Stimulated activated CD4-positive, alpha-beta T cell treated with anti-CD3 and anti-CD28 coated beads, Interleukin-4, amount 100 ng/mL, for 24 hours (primary cell): Measurements from ENCODE around the gene ASTN2.
"Not testable (repeated sequence)": the region's sequence is repeated elsewhere in the genome, so short reads cannot be mapped to it uniquely, and the experiment has no call there.

Experiments
- DNase-seq: peaks from one replicate; pipeline ENCODE4 v3.0.0-alpha.2; 2020

The ASTN2 gene

DNA sequence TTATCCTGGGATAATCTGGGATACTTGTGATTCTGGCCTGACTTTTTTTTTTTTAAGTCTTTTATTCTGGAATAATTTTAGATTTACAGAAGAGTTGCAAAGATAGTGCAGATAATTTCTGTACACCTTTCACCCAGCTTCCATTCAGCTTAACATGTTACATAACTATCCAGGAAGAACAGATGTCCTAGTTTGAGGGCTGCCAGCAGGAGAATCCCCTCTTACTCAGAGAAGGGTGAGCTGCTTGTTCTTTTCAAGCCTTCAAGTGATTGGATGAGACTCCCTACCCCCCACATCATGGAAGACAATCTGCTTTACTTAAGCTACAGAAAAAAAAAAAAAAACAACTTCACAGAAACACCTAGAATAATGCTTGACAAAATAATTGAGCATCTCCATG is 473.6 kb downstream of the ASTN2 start:
- no peak for DNase-seq

DNA sequence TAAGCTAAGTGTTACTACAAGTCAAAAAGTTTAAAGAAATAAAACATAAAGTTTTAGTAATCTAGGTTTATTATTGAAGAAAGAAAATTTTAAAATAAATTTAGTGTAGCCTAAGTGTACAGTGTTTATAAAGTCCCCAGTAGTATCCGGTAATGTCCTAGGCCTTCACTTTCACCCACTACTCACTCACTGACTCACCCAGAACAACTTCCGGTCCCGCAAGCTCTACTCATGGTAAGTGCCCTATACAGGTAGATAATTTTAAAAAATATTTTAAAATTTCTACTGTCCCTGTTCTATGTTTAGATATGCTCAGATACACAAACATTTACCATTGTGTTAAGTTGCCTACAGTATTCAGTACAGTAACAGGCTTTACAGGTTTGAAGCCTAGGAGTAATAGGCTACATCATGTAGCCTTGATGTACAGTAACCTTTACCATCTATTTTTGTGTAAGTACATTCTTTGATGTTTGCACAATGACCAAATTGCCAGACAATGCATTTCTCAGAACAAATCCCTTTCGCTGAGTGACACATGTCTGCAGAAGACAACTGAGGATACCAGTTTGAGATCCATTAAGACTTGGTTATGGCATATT is 474.1 kb downstream of the ASTN2 start:
- no peak for DNase-seq

DNA sequence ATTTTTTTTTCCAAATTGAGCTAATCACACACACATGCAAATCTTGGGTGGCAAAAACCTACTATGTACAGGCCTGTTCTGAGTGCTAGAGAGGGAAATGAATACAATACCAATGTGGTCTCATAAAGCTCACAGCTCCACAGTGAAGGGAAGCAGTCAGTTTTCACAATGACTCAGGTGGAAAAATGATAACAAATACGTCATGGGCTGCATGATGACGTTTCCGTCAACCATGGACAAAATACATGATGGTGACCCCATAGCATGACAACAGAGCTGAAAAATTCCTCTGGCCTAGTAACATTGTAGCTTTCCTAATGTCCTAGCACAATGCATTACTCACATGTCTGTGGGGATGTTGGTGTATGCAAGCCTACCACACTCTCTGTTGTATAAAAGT is 475.2 kb downstream of the ASTN2 start:
- DNase-seq: no peak

DNA sequence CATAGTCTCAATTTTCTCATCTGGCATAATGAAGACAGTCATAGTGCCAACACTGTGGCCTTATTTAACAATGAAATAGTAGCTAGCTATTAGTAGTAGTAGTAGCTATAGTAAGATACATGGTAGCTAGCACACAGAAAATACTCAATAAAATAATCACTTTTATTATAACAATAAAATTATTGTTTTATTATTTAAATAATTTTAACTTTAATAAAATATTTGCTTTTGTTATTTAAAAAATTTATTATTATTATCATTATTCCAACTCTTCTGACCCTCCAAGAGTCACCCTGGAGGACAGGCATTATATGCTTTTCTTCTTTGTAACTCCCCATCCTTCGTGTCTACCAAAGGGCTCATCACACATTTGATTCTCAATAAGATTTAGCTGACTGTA is 475.7 kb downstream of the ASTN2 start:
- no peak for DNase-seq

DNA sequence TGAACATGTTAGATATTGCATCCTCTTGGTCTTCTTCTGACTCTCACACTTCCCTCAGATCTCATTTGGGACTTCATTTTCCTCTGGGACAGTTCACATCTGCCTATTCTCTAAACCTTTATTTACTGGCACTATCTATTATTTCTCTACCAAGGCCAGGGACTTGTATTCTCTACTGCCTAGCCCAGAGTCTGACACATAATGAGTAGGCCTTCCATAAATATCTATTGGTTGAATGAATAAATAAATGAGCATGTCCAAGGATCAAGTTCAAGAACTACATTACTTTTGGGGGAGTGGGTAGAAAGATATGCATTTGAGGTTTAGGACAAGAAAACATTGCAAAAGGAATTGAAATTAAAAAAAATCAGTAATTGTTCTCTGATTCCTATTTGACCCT is 477.5 kb downstream of the ASTN2 start:
- DNase-seq: no peak

DNA sequence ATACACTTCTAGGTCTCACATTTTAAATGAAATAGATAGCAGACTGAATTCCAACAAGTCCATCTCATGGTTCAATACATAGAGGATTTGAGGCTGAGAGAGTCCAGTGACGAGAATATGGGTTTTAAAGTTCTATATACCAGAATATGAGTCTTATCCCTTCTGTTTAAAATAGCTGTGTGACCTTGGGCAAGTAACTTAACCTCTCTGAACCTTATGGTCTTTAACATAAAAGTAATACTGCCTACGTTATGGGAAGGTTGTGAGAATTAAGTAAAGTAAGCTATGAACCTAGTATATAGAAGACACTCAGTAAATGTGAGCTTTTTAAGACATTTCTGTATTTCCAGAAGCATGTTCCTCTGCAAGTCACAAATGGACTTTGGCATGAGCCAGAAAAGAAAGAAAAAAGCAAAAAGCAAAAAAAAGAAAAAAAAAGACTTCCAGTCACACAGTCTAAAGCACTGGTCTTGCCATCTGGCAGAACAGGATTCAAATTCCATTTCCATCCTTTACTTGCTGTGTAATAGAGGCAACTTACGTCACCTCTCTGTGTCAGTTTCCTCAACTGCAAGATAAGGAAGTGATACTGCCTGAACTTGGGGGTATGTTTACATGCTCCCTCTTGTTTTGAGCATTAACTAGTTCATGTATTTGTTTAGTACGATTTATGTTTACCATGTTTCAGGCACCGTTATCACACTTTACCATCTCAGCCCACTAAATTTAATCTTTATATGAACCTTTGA is 479.5 kb downstream of the ASTN2 start:
- no peak for DNase-seq

DNA sequence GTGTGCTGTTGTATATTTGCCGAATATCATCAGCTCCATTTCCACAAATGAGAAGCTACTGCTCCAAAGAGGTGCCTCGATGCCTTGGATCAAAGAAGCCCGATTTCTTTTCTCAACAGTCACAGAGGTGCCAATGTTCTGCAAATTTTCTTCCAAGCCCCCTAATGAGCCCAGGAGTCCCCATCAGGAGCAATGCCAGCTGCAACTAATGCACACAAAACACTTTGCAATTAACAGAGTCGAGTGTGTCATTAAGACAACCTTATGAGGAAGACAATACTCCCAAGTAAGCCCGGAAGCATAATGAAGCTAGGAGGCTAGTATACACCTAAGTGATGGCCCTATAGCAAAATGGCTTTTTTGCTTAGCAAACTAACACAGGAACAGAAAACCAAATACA is 480.7 kb downstream of the ASTN2 start:
- DNase-seq: no peak

DNA sequence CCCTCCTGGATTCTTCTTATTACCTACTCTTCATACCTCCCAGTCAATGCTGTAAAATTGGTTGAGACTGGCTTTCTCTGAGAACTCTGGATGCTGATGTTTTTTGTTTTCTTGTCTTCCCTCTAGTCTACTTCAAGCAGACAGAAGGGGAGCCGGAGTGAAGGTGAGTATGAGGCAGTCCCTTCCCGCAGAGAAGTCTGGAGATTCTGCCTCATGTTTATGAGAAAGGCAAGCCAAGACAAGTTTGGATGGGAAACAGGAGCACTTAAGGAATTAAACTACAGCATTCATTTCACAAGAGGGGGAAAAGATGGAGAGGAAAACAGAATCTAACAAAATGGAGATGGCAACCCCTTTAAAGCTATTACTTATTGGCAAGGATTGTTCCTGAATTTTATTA is 481.6 kb downstream of the ASTN2 start:
- no peak for DNase-seq

DNA sequence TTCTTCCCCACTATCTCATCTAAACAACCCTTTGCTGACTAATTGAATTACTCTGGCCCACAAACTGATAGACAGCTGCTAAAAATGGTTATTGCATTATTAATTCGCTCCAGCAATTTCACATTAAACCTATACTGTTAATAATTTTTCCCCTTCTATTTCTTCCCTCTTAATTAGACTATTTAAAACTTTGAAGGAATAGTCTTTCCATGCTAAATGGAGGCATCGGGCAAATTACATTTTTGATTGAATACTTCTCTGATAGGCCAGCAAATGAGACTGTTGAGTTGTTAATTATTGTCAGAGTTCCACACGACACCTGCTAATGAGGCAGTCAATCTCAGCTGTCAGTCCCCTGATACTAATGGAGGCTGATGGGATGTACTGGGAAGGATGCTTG is 485.2 kb downstream of the ASTN2 start:
- no peak for DNase-seq

DNA sequence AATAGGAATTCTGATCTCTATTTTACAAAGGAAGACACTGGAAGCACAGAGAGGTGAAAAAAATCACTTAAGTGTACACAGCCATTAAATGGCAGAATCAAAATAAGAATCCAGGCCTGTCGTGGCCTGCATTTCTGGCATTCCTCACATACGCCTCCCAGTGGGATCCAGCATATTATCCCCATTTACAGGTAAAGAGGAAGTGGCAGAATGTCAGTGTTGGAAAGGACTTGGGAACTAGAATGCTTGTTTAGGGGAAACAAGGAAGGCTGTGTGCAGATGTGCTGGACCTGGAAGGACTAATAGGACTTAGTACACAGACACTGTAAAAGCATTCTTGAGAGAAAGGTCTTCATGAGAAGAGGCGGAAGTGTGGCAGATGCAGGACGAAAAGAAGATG is 486.0 kb downstream of the ASTN2 start:
- no peak for DNase-seq

DNA sequence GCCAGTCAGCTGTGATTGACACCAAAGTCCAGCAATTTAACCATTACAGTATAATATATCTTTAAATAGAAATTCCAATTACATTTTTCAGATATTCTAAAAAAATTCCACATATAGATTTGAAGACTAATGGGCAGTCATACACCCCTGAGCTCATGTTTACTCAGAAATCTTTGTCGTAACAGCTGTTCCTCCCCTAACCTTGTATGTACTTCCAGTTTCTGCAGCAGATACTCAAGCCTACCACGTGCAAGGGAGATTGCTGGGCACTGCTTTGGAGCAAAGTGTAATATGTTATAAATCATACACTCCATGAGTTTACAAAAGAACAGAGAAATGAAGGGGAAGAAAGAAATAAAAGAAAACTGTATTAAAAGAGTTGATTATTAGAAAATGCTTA is 486.6 kb downstream of the ASTN2 start:
- DNase-seq: no peak

DNA sequence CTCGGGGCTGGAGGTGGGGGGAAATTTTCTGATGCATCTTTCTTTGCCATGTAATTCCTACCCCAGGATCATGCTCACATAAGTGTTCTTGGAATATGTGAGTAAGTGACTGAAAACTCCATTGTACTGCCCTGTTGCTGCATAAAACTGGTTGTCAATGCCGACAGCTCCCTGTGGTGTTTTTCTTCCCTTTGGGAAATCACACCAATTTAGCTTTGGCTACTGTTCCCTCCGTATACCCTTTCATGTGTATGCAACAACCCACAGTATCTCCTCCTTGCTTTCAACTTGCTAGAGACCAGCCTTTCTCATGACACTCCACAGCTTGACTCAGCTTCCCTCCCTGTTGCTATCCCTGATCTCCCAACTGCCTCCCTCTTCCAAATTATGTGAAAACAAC is 487.1 kb downstream of the ASTN2 start:
- DNase-seq: no peak

DNA sequence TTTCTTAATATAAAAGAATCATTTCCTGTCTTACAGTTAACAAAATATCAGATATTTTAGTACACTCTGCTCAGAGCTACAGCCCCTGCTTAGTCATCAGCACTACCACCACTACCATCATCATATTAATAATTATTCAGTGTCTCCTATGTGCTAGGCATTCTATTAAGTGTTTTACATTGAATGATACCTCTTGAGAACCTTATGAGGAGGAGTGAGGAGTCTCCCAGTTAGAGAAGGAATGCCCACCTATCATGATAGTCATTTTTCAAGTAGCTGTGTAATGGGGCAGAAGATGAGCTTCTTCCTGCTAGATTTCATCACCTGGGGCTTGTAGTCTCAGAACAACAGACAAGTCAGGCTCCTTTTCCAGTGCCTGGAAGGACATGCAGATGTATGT is 489.7 kb downstream of the ASTN2 start:
- DNase-seq: no peak

DNA sequence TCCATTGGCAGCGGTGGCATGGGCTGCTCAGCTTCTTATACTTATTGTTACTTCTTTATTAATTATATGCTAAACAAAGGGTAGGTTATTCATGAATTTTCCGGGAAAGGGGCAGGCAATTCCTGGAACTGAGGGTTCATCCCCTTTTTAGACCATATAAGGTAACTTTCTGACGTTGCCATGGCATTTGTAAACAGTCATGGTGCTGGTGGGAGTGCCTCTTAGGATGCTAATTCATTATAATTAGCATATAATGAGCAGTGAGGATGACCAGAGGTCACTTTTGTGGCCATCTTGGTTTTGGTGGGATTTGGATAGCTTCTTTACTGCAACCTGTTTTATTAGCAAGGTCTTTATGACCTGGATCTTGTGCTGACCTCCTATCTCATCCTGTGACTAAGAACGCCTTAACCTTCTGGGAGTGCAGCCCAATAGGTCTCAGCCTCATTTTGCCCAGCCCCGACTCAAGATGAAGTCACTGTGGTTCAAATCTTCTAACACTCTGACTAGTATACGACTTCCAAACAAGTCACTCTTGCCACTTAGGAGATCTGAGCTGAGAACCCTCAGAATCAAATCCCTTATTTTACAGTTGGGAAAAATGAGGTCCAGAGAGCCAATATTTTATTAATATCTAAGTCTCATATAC is 490.3 kb downstream of the ASTN2 start:
- DNase-seq: no peak

DNA sequence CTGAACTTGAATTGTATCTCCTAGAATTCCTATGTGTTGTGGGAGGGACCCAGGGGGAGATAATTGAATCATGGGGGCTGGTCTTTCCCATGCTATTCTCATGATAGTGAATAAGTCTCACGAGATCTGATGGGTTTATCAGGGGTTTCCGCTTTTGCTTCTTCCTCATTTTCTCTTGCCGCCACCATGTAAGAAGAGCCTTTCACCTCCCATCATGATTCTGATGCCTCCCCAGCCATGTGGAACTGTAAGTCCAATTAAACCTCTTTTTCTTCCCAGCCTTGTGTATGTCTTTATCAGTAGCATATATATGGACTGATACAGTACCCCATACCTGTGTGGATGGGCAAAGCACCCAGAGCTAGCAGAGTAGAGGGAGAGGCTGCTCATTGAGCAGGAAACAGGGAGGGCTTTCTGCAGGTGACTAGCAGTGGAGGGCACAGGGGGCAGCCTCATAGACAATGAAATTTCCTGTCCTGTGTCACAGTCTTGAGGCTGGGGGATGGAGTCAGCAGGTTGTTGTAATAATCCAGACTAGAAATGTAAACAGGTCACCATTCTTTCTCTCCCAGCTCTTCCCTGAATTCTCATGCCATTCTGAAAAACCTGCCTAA is 496.9 kb downstream of the ASTN2 start:
- not testable (repeated sequence) for DNase-seq

DNA sequence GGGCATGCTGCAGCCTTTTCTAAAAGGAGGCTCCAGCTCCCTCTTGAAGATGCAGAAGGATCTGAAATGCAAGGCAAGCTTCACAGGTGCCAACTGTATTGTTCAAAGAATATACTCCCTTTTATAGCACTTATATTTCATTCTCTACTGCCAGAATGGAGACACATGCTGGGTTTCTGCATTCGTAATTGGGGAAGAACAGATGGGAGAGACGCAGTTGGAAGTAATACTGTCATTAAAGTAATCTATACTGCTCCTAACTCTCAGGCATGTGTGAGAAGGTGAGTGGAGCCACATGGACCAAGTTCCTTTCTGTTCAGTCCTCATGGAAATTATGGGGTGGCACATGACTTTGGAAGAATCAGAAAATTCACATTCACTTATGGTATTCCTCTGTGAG is 501.3 kb downstream of the ASTN2 start:
- no peak for DNase-seq

DNA sequence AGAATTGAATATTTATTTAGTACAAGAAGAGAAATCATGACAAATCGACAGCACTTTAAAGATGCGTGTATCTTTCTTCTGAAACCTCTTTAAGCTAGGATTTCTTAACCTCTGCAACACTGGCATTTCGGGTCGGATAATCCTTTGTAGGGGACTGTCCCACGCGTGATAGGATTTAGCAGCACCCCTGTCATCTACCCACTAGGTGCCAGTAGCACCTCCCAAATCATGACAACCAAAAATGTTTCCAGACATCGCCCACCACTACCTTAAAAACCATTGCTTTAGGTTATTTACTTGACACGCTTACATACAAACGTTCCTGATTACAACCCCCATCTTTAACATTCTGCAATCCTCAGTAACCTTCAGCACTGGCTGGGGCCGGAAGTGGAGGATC is 504.7 kb downstream of the ASTN2 start:
- no peak for DNase-seq

DNA sequence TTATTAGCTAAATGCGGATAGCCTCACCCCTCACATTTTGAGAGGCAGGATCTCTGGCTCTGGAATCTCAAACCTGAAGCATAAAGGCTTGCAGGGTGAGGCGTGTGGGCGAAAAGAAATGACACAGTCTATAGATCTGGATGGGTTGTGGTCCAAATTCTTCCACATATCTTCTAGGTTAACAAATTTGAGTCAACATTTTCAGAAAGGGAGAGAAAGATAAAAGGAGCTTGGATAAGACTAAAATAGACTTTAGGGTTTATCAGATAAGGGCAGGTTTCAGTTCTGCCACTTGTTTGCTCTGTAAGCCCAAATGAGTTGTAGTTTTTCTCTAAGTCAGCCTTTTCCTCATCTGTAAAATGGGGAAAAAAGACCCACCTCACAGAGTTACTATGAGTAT is 506.9 kb downstream of the ASTN2 start:
- DNase-seq: no peak

DNA sequence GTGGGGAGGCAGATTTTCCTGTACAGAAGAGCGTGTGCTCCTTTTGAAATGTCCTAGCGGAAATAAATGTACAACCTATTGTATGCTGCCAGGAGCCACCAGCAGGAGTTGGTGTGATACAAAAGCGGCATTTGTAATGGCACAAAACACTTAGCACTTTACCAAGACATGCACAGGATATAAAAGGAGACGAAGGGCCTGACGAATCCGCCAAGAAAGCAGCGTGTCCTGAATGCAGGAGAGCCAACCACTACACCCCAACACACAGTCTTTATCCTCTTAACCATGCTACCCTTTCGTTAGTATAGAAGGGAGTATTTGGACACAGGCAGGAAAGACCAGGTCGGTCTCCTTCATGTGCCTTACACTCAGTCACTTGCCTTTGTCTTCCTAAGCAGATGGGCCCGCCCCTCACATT is 509.7 kb downstream of the ASTN2 start:
- no peak for DNase-seq

DNA sequence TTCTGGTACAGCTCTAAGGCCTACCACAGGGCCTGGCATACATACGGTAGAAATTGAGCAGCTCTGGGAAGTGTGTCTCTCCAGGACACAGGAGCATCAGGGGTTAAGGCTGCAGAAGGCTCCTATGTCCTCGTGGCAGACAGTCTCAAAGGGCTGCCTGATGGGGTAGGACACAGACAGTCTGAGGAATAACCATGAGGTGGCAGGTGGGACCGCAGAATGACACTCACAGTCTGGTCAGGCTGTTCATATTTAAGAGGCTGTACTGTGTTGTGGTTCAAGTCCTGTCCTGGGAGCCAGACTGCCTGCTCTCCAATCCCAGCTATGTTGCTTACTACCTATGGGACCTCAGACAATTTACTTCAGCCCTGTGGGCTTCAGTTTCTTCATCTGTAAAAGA is 510.7 kb downstream of the ASTN2 start:
- DNase-seq: no peak

DNA sequence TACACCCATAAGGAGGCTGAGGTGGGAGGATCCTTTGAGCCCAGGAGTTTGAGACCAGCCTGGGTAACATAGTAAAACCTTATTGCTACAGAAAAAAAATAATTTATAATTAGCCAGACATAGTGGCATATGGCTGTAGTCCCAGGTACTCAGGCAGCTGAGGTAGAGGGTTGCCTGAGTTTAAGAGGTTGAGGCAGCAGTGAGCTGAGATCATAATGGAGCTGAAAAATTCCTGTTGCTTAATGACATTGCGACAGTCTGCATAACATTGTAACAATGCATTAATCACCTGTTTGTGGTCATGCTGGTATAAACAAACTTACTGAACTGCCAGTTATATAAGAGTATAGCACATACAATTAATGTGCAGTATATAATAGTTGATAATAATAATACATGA is 513.6 kb downstream of the ASTN2 start:
- no peak for DNase-seq

DNA sequence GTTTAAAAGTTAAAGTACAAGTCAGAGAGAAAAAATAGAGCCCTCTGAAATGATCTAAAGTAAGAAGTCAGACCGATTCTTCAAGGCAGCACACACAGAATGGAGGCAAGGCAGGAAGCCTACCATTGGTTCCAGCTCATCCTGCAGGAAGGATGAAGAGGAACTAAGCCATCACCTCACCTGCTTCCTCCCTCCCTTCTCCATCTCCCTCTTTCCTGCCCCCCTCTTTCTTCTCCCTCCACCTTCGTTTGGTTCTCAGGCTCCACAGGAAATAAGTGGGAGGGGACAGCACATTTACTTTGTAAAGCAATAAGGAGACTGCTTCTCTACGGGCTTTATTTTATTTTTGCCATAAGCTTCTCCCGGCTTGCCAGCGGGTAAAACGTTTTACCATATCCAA is 514.3 kb downstream of the ASTN2 start:
- no peak for DNase-seq

DNA sequence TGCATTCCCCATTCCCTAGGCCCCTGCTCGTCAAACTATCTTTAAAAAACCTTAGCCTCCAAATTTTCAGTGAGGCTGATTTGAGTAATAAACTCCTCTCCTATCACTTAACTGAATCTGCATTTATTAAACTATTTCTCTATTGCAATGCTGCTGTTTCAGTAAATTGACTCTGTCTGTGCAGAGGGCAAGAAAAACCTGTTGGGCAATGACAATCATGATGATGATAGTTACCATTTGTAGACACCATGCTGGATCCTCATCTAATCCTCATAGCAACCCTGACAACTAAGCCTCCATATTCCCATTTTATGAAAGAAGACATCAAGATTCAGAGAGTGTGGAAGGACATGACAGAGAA is 514.9 kb downstream of the ASTN2 start:
- no peak for DNase-seq

DNA sequence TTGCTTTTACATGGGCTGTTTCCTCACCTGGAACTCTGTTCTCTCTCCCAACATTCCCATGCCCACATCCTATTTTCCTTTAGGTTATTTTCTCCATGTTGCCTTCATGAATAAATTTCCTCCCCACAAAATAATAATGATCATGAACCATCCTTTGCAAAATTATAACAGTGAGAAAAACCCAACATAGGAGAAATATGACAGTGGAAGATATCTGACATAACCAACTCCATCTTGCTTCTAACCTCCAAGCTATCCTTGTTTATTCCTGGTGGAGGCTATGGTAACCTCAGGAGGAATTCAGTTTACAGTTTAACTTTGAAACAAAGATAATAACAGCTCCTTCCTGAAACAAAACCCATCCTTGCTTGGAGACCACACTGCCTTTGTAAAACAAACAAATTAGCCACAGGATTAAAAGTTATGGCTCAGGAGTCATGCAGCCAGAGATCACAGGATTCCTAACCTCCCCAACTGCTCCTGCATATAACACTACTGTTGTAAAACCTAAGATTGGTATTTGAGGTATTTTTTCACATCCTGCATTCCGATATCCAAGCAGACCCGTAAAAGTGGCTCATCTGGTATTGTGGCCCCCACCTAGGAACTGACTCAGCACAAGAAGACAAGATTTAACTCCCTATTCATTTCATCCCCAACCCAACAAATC is 515.4 kb downstream of the ASTN2 start:
- no peak for DNase-seq
